HepG2 (cell line): ENCODE data around the gene GPR37L1. TPM values are rescaled to one million over a fixed set of nuclear protein-coding genes. Genes with fewer than 3 reads are reported as not detected.

ENCODE experiments used
- ATAC-seq: fragments of 200-7000 bp; cut with Tn5 transposase; 3 replicates; pipeline ENCODE4 v1.9.1; 2020; ENCODE audit warnings: mild to moderate bottlenecking, moderate library complexity
- BruUV-seq: library from RNA; stranded (reverse); fragments of 400-500 nt; replicated peaks from 2 replicates; lab custom pipeline; 2021; lab: Mats Ljungman, UMichigan
- CTCF ChIA-PET: fragments of 300-600 bp; formaldehyde crosslinking; extraction: SDS; loops from one replicate; lab custom pipeline; 2021; ENCODE audit warnings: low total read pairs, inconsistent platforms, low intra/inter-chr PET ratio; lab: Yijun Ruan, JAX
- POLR2A ChIA-PET: fragments of 350-600 bp; sonication (Branson Sonifier 250); formaldehyde crosslinking; loops from one replicate; lab custom pipeline; 2020; ENCODE audit warnings: antibody characterized with exemption, inconsistent platforms; lab: Yijun Ruan, JAX
- DNase-seq: peaks from one replicate; pipeline ENCODE4 v3.0.0-alpha.2; 2015; ENCODE audit warnings: low spot score
- FAIRE-seq: peaks from 3 replicates; lab custom pipeline; 2011; peaks lifted over from hg19 to GRCh38; lab: Jason Lieb, UNC
- H2AFZ ChIP-seq: one replicate; pipeline ENCODE4 v1.6.1; 2011; ENCODE audit warnings: low read length, inconsistent platforms
- H3K27ac ChIP-seq: fragments of 300-600 bp; 3 replicates; pipeline ENCODE4 v1.8.0; 2011; ENCODE audit warnings: mixed run types, mild to moderate bottlenecking, mixed read lengths, low read length, inconsistent platforms; ENCODE audit not compliant: insufficient read depth; ENCODE audit errors: extremely low read length
- H3K27me3 ChIP-seq, 2 experiments: fragments of 200-600 bp in 1 of 2; 2 replicates in 1 of 2; 3 replicates in 1 of 2; pipeline versions ENCODE4 v1.6.0 to v1.8.0; 2011; ENCODE audit warnings: low read length in 2 of 2, mild to moderate bottlenecking in 2 of 2, moderate library complexity in 2 of 2, inconsistent platforms in 1 of 2; ENCODE audit not compliant: insufficient read depth in 2 of 2, control insufficient read depth in 1 of 2
- H3K36me3 ChIP-seq, 2 experiments: fragments of 200-600 bp in 1 of 2; replicated peaks in 1 of 2; 2 replicates in 1 of 2; 3 replicates in 1 of 2; pipeline versions ENCODE4 v1.5.1 to v1.8.0; 2011; ENCODE audit warnings: low read length in 2 of 2, inconsistent platforms in 1 of 2; ENCODE audit not compliant: insufficient read depth in 2 of 2, control insufficient read depth in 1 of 2
- H3K4me1 ChIP-seq: 2 replicates; pipeline ENCODE4 v1.5.1; 2012; ENCODE audit warnings: low read length, inconsistent platforms; ENCODE audit not compliant: insufficient read depth
- H3K4me2 ChIP-seq: 2 replicates; pipeline ENCODE4 v1.6.0; 2011; ENCODE audit warnings: low read depth, low read length, inconsistent platforms
- H3K4me3 ChIP-seq, 3 experiments: fragments of 200-600 bp in 1 of 3; sonication (generic), shearing (Covaris generic) in 1 of 3; replicated peaks in 1 of 3; 2 replicates each; pipeline ENCODE4 v1.5.1; 2011 to 2016; ENCODE audit warnings: low read length in 3 of 3, inconsistent platforms in 2 of 3, low read depth in 2 of 3, mild to moderate bottlenecking in 2 of 3, control low read depth in 1 of 3, mixed read lengths in 1 of 3; ENCODE audit not compliant: insufficient read depth in 1 of 3
- H3K79me2 ChIP-seq: one replicate; pipeline ENCODE4 v1.6.1; 2011; ENCODE audit warnings: low read length, inconsistent platforms; ENCODE audit not compliant: insufficient read depth
- H3K9ac ChIP-seq: 2 replicates; pipeline ENCODE4 v1.6.0; 2011; ENCODE audit warnings: mild to moderate bottlenecking, low read depth, low read length, inconsistent platforms; ENCODE audit not compliant: insufficient read depth
- H3K9me3 ChIP-seq: 2 replicates; pipeline ENCODE4 v1.5.1; 2012; ENCODE audit warnings: mild to moderate bottlenecking, low read length
- H4K20me1 ChIP-seq: 2 replicates; pipeline ENCODE4 v1.6.0; 2011; ENCODE audit warnings: inconsistent platforms, mild to moderate bottlenecking, low read length, moderate library complexity; ENCODE audit not compliant: insufficient read depth
- HOXA5 ChIP-seq: sonication (generic); formaldehyde crosslinking; IDR thresholded peaks from 2 replicates; pipeline ENCODE4 v1.4.0; 2020; ENCODE audit warnings: missing genetic modification reagents
- MNT ChIP-seq: fragments of 450-650 bp; IDR thresholded peaks from 2 replicates; pipeline ENCODE4 v1.6.1; 2016
- NFE2L2 ChIP-seq: fragments of 150-350 bp; IDR thresholded peaks from 2 replicates; pipeline ENCODE4 v1.6.1; 2014; ENCODE audit warnings: low read length
- REPIN1 ChIP-seq: sonication (generic); formaldehyde crosslinking; IDR thresholded peaks from 2 replicates; pipeline ENCODE4 v1.8.0; 2022; ENCODE audit warnings: missing genetic modification reagents, low read depth, mild to moderate bottlenecking, borderline replicate concordance
- XBP1 ChIP-seq: sonication (generic); formaldehyde crosslinking; IDR thresholded peaks from 2 replicates; pipeline ENCODE4 v1.5.0; 2020; ENCODE audit warnings: missing genetic modification reagents
- ZNF597 ChIP-seq: sonication (generic); formaldehyde crosslinking; IDR thresholded peaks from 2 replicates; pipeline ENCODE4 v1.5.0; 2020; ENCODE audit warnings: missing genetic modification reagents
- WGBS: methylation state at CpG from one replicate; pipeline ENCODE4 v1.1.6; 2017; ENCODE audit warnings: low lambda C conversion rate; 5-methylcytosine and 5-hydroxymethylcytosine counted together
- in situ Hi-C: cut with HindIII; loops from 2 replicates; pipeline ENCODE4 v1.10.0; 2017; ENCODE audit warnings: low pct_unique_long_range_greater_than_20kb; ENCODE audit not compliant: extremely low pct_ligation_motif_present
- intact Hi-C: fragments of 100-400 bp; cut with micrococcal nuclease; formaldehyde crosslinking; loops from one replicate; pipeline ENCODE4 v1.10.0; 2022; ENCODE audit not compliant: unreplicated experiment
- polyA plus RNA-seq, 8 experiments: library from polyadenylated mRNA; depleted of rRNA in 3 of 8; stranded (reverse) in 7 of 8; unstranded in 1 of 8; fragments of >200 nt; fragmentation: Illumina TruSeq in 4 of 8; extraction: Trizol in 4 of 8; gene quantifications; 2 replicates each; pipeline versions ENCODE4 v1.2.1 to v1.2.3, GENCODE V29; 2011 to 2016; ENCODE audit warnings: low read depth in 4 of 8, missing spikeins in 1 of 8, mixed read lengths in 1 of 8; ENCODE audit not compliant: insufficient read depth in 1 of 8
- total RNA-seq, 5 experiments: library from RNA; depleted of rRNA; stranded (reverse); fragments of >200 nt; fragmentation: Illumina TruSeq; extraction: Trizol; gene quantifications; 2 replicates each; pipeline ENCODE4 v1.2.3, GENCODE V29; 2016; ENCODE audit warnings: low read depth in 1 of 5

The GPR37L1 gene
- total and polyA plus RNA-seq, 2 of the 13 experiments (the other 11 are each of a cell fraction or from before 2014, with no cell fraction given) = 0.13 TPM; not detected in 1

- no peaks in the 10 kb centered on the region for H3K36me3 ChIP-seq
- ChIA-PET POLR2A (no interaction called here), CTCF (no interaction called here)
- H3K9ac ChIP-seq = no peak overlapping the region
- no peak for DNase-seq
- H4K20me1 ChIP-seq = no peaks in the 10 kb centered on the region
- no peak overlapping the region for H3K4me2 ChIP-seq
- no peak overlapping the region for H3K4me3 ChIP-seq
- no peaks in the 10 kb centered on the region for H3K79me2 ChIP-seq
- H3K4me1 ChIP-seq = peaks cover 25% of the 10 kb centered on the region
- ATAC-seq = peak; percentile 16; the same call in 2 of the 3 replicates
- no peaks in the 10 kb centered on the region for H3K9me3 ChIP-seq
- no peak overlapping the region for H3K27ac ChIP-seq
- FAIRE-seq = no peak
- in situ Hi-C loops = no loop called here
- intact Hi-C loops = no loop called here
- 6% methylated on average over 3 of the region's 11 CpGs for WGBS
- peaks cover 11 to 69% of the 10 kb centered on the region in 2 experiments for H3K27me3 ChIP-seq
- no peak overlapping the region for H2AFZ ChIP-seq
- BruUV-seq = no TSS peak
- no peak for TF ChIP-seq NFE2L2
- TF ChIP-seq MNT = peak; percentile 38; the same call in 1 of the 2 replicates
- TF ChIP-seq, all 625 proteins: peak for 1
Observed at GRCh38 chr1:202164271-202165037, 41.7 kb downstream of the GPR37L1 start.

- Histone ChIP-seq H3K27ac (no peak overlapping the region), H3K4me2 (no peak overlapping the region), H3K36me3 (no peaks in the 10 kb centered on the region), H3K27me3 (peaks cover 9 to 65% of the 10 kb centered on the region in 2 experiments), H2AFZ (no peak overlapping the region), H4K20me1 (no peaks in the 10 kb centered on the region), H3K9me3 (no peaks in the 10 kb centered on the region), H3K4me1 (peaks cover 25% of the 10 kb centered on the region), H3K4me3 (no peak overlapping the region), H3K79me2 (no peaks in the 10 kb centered on the region), H3K9ac (no peak overlapping the region)
- BruUV-seq = no TSS peak
- WGBS = 63% methylated on average over 10 of the region's 20 CpGs
- intact Hi-C loops (no loop called here), in situ Hi-C loops (no loop called here)
- ATAC-seq (no peak), DNase-seq (no peak), FAIRE-seq (no peak)
- ChIA-PET POLR2A (no interaction called here), CTCF (no interaction called here)
- no peak for TF ChIP-seq XBP1 (CRISPR knock-in tag)
- no peak for TF ChIP-seq REPIN1 (CRISPR knock-in tag)
- TF ChIP-seq HOXA5 (CRISPR knock-in tag) = no peak
- no peak for TF ChIP-seq ZNF597 (CRISPR knock-in tag)
Observed at GRCh38 chr1:202165267-202165941, 42.7 kb downstream of the GPR37L1 start.
